Measurements from ENCODE around the gene RANGAP1. TPM values are rescaled to one million over a fixed set of nuclear protein-coding genes. Genes with fewer than 3 reads are reported as not detected.
A peak's percentile ranks its signal among the peaks of the same experiment; 100 is the strongest.

The RANGAP1 gene
- total and polyA plus RNA-seq, 3 donors from 2014 or later, result 212 to 319 (median 277) TPM

GRCh38 chr22:41273128-41273527, 12.9 kb downstream of the RANGAP1 start:
- Histone ChIP-seq H3K9me3 (no peaks in the 10 kb centered on the region), H3K4me3 (no peak overlapping the region), H3K36me3 (ENCODE audit: low read depth, missing control alignments) (no peaks in the 10 kb centered on the region), H3K27ac (peak overlapping the region in 1 of 2 donors; percentile 50), H3K4me1 (peaks cover 21% of the 10 kb centered on the region), H3K27me3 (no peaks in the 10 kb centered on the region)
- TF ChIP-seq, protein P1, sequence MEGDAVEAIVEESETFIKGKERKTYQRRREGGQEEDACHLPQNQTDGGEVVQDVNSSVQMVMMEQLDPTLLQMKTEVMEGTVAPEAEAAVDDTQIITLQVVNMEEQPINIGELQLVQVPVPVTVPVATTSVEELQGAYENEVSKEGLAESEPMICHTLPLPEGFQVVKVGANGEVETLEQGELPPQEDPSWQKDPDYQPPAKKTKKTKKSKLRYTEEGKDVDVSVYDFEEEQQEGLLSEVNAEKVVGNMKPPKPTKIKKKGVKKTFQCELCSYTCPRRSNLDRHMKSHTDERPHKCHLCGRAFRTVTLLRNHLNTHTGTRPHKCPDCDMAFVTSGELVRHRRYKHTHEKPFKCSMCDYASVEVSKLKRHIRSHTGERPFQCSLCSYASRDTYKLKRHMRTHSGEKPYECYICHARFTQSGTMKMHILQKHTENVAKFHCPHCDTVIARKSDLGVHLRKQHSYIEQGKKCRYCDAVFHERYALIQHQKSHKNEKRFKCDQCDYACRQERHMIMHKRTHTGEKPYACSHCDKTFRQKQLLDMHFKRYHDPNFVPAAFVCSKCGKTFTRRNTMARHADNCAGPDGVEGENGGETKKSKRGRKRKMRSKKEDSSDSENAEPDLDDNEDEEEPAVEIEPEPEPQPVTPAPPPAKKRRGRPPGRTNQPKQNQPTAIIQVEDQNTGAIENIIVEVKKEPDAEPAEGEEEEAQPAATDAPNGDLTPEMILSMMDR (IDR thresholded peaks at IDR 0.05), result no peak
- no peak for TF ChIP-seq POLR2A (IDR thresholded peaks at IDR 0.05)
- no peak for DNase-seq
- 93 to 94% methylated on average over 7 of the region's 7 CpGs for WGBS, 2 donors
- intact Hi-C loops (cut with DNase I; ENCODE audit: low total_unique reads), result no loop called here

DNA sequence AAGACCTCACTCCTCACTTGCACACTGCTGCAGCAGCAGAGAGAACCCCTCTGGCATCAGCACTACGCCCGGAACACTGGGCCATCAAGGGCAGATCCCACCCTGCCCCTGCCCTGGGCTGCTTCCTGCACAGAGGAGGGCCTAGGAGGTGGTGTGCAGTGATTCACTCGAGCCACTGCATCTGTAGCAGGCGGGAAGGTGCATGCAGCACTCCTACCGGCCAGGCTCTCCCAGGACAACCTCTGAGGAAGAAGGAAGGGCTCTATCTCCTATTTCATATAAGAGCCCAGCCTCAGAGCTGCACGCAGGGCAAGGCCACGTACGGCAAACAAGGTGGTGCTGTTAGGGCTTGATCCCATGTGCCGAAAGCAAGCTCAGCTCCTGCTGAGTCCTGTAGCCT, 14.2 kb downstream of the RANGAP1 start:
- intact Hi-C loops (cut with DNase I; ENCODE audit: low total_unique reads), result no loop called here
- H3K4me3 ChIP-seq, result no peak overlapping the region
- H3K36me3 ChIP-seq (ENCODE audit: low read depth, missing control alignments), result no peaks in the 10 kb centered on the region
- TF ChIP-seq, protein P1 (IDR thresholded peaks at IDR 0.05), result no peak
- TF ChIP-seq POLR2A (IDR thresholded peaks at IDR 0.05), result no peak
- H3K27me3 ChIP-seq, result no peaks in the 10 kb centered on the region
- peak overlapping the region in 1 of 2 donors; percentile 36 for H3K27ac ChIP-seq
- DNase-seq, result peak; percentile 42
- 61 to 64% methylated on average over 7 to 8 of the region's 9 CpGs for WGBS, 2 donors
- no peaks in the 10 kb centered on the region for H3K9me3 ChIP-seq
- peaks cover 21% of the 10 kb centered on the region for H3K4me1 ChIP-seq

- no peak for DNase-seq
- H3K27me3 ChIP-seq, result no peaks in the 10 kb centered on the region
- TF ChIP-seq, protein P1 (IDR thresholded peaks at IDR 0.05), result no peak
- no peak for TF ChIP-seq POLR2A (IDR thresholded peaks at IDR 0.05)
- no peak overlapping the region for H3K4me3 ChIP-seq
- 94 to 99% methylated on average over 16 of the region's 16 CpGs for WGBS, 2 donors
- intact Hi-C loops (cut with DNase I; ENCODE audit: low total_unique reads), result no loop called here
- no peaks in the 10 kb centered on the region for H3K36me3 ChIP-seq (ENCODE audit: low read depth, missing control alignments)
- peaks cover 9% of the 10 kb centered on the region for H3K4me1 ChIP-seq
- no peaks in the 10 kb centered on the region for H3K9me3 ChIP-seq
- H3K27ac ChIP-seq, result no peak overlapping the region
These were observed 18.0 kb downstream of the RANGAP1 start for GRCh38 chr22:41267958-41268357.

- TF ChIP-seq POLR2A (IDR thresholded peaks at IDR 0.05), result no peak
- TF ChIP-seq, protein P1 (IDR thresholded peaks at IDR 0.05), result no peak
- intact Hi-C loops (cut with DNase I; ENCODE audit: low total_unique reads), result no loop called here
- WGBS, 2 donors, result 92 to 93% methylated on average over 15 of the region's 15 CpGs
These were observed 21.5 kb downstream of the RANGAP1 start for GRCh38 chr22:41264408-41264941.

DNA sequence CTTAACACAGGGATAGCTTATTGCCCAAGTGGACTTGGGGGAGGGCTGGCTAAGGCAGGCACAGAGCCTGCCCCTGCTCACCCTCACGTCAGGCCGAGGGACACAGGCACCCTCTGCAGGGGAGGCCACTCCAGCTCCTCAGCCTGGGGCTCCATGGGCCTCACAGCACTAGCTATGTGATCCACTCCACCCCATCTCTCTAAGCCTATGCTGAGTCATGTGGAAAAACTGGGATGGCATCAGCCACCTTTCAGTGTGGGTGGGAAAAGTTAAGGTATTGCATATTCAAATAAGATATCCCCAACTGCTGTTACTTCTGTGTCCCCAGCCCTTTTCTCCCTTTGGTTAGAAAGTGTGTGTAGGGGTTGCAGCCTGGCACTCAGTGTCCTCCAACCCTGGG, 22.3 kb downstream of the RANGAP1 start:
- WGBS, 2 donors, result 83% methylated on average over 2 of the region's 2 CpGs; no CpG with 5 or more reads in 1 of the 2 donors
- H3K27ac ChIP-seq, result no peak overlapping the region
- no peaks in the 10 kb centered on the region for H3K36me3 ChIP-seq (ENCODE audit: low read depth, missing control alignments)
- no peak for TF ChIP-seq POLR2A (IDR thresholded peaks at IDR 0.05)
- TF ChIP-seq, protein P1 (IDR thresholded peaks at IDR 0.05), result no peak
- no peaks in the 10 kb centered on the region for H3K4me1 ChIP-seq
- no peak overlapping the region for H3K4me3 ChIP-seq
- H3K27me3 ChIP-seq, result no peaks in the 10 kb centered on the region
- no peaks in the 10 kb centered on the region for H3K9me3 ChIP-seq
- DNase-seq, result no peak
- intact Hi-C loops (cut with DNase I; ENCODE audit: low total_unique reads), result no loop called here

More at GRCh38 chr22:41264408-41264941, 21.5 kb downstream of the RANGAP1 start:
- H3K27me3 ChIP-seq, result no peaks in the 10 kb centered on the region
- H3K4me1 ChIP-seq, result no peaks in the 10 kb centered on the region
- no peaks in the 10 kb centered on the region for H3K36me3 ChIP-seq (ENCODE audit: low read depth, missing control alignments)
- no peak overlapping the region for H3K4me3 ChIP-seq
- no peak overlapping the region for H3K27ac ChIP-seq
- H3K9me3 ChIP-seq, result no peaks in the 10 kb centered on the region
- no peak for DNase-seq
